Measurements from ENCODE around the gene SOCS4.

DNA sequence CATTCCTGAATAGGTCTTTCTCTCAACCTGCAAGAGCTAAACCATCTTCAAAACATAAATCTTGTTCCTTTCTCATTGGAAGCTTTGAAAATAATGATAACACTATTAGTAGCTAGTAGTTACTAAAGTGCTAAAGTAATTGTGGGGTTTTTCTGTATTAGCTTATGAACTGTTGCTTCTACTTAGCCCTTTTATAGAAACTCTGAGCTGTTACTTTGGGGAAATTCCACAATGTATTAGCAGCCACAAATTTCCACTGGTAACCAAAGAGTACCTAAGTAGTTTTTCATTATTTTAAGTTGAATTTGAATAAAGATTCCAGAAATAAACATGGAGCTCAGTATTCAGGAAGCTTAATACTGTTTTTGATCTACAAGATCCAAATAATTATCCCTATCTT lies 18.1 kb downstream of the SOCS4 start:
- TF ChIP-seq CTCF (IDR thresholded peaks at IDR 0.05) (no peak), POLR2A (IDR thresholded peaks at IDR 0.05) (no peak)

Measured in body of pancreas (tissue), 4 donors.